ENCODE results near the gene DIDO1.

DNA sequence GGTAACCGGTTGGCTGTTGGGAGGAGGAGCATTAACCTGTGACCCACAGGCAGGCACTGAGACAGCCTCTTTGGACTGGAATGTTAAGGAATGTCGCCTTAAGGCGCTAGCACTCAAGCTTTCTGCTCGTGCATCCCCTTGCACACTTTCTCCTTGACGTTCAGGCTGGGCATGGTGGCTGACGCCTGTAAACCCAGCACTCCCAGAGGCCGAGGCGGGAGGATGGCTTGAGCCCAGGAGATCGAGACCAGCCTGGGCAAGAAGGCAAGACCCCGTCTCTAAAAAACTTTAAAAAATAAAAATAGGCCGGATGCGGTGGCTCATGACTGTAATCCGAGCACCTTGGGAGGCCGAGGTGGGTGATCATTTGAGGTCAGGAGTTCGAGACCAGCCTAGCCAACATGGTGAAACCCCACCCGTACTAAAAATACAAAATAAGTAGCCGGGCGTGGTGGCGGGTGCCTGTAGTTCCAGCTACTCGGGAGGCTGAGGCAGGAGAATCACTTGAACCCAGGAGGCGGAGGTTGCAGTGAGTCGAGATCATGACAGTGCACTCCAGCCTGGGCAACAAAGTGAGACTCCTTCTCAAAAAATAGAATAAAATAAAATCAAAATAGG is 9.8 kb upstream of the DIDO1 start:
- TF ChIP-seq, protein P1, sequence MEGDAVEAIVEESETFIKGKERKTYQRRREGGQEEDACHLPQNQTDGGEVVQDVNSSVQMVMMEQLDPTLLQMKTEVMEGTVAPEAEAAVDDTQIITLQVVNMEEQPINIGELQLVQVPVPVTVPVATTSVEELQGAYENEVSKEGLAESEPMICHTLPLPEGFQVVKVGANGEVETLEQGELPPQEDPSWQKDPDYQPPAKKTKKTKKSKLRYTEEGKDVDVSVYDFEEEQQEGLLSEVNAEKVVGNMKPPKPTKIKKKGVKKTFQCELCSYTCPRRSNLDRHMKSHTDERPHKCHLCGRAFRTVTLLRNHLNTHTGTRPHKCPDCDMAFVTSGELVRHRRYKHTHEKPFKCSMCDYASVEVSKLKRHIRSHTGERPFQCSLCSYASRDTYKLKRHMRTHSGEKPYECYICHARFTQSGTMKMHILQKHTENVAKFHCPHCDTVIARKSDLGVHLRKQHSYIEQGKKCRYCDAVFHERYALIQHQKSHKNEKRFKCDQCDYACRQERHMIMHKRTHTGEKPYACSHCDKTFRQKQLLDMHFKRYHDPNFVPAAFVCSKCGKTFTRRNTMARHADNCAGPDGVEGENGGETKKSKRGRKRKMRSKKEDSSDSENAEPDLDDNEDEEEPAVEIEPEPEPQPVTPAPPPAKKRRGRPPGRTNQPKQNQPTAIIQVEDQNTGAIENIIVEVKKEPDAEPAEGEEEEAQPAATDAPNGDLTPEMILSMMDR (IDR thresholded peaks at IDR 0.05; ENCODE audit: insufficient read depth, low read length, poor library complexity, severe bottlenecking) = no peak
- TF ChIP-seq EZH2phosphoT487 (conservative IDR thresholded peaks at IDR 0.05; ENCODE audit: low read length) = no peak

Measured in SU-DHL-6 (cell line).